ENCODE data around the gene CDH4. TPM values are rescaled to one million over a fixed set of nuclear protein-coding genes. Genes with fewer than 3 reads are reported as not detected.

Gene CDH4
- total RNA-seq, 1 donor from 2014 or later = 3.2 TPM

GRCh38 chr20:61662968-61663331 is 410.9 kb downstream of the CDH4 start:
- H3K27me3 ChIP-seq (ENCODE audit: insufficient read depth, low read length) = no peaks in the 10 kb centered on the region
- DNase-seq (ENCODE audit: low read depth) (no peak), FAIRE-seq (no peak)
- H3K27me3 Mint-ChIP-seq (ENCODE audit: low read depth, unreplicated experiment) = peaks cover 21% of the 10 kb centered on the region
- H3K4me2 ChIP-seq (ENCODE audit: low read length) = no peak overlapping the region
- no peaks in the 10 kb centered on the region for H3K4me1 ChIP-seq (ENCODE audit: insufficient read depth, low read length)
- no peak for TF ChIP-seq EZH2 (IDR thresholded peaks at IDR 0.05; ENCODE audit: insufficient read depth, low read length)
- no peak for TF ChIP-seq CTCF (IDR thresholded peaks at IDR 0.05; ENCODE audit: insufficient read depth, low read depth, low read length)
- no peaks in the 10 kb centered on the region for H4K20me1 ChIP-seq (ENCODE audit: insufficient read depth, low read length)
- no peak overlapping the region for H2AFZ ChIP-seq (ENCODE audit: low read depth, low read length)
- no peaks in the 10 kb centered on the region for H3K36me3 ChIP-seq (ENCODE audit: insufficient read depth, low read length)
- no peak overlapping the region for H3K4me3 ChIP-seq (ENCODE audit: insufficient read depth, low read depth, low read length)
- no peaks in the 10 kb centered on the region for H3K9me3 ChIP-seq (ENCODE audit: insufficient read depth, low read depth, low read length)
- H3K79me2 ChIP-seq (ENCODE audit: insufficient read depth, low read length) = no peaks in the 10 kb centered on the region
- no peak overlapping the region for H3K27ac ChIP-seq (ENCODE audit: low read depth, low read length)
- H3K9me3 Mint-ChIP-seq (ENCODE audit: unreplicated experiment) = no peaks in the 10 kb centered on the region
- peaks cover 3% of the 10 kb centered on the region for H3K4me1 Mint-ChIP-seq (ENCODE audit: low read depth, unreplicated experiment)
- no peak overlapping the region for H3K27ac Mint-ChIP-seq (ENCODE audit: unreplicated experiment)
- no peak overlapping the region for H3K4me3 Mint-ChIP-seq (ENCODE audit: unreplicated experiment)
- H3K9ac ChIP-seq (ENCODE audit: low read length) = no peak overlapping the region
- no peaks in the 10 kb centered on the region for H3K36me3 Mint-ChIP-seq (ENCODE audit: low read depth, unreplicated experiment)

DNA sequence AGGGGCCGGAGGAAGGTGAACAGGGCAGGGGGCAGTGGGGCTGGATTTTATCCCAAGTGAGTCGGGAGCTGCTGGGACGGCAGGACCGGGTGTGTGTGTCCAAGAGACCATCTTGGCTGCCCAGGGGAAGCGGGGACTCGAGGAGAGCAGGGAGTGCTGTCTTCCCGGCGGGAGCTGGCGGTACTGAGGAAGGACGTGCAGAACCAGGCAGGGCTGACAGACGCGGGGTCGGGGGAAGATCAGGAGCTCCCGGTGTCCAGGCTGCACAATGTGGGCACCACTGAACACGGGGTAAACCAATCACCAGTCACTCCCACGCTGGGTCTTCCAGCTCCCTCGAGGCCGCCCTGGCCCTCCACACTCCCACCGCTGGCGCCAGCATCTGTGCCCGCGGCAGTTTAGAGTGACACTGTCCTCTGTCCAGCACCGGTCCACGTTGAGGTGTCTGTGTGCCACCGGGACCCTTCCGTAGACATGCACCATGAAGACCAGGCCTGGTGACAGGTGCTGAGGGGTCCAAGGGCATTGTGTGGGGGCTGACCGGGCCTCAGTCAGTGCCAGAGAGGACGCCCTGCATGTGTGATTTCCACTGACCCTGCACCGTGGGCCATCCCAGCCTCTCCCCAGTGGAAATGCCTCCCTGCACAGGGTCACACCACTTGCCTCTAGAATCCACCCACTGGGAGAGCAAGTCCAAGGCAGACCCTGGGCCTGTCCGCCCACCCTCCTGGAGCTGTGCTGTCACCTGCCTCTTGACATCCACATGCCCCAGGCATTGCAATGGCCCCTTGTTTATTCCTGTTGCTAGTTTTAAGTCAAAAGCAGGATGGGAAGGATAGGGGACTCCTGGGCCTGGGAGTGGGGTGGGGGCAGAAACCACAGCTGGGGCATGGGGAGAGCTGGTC is 411.7 kb downstream of the CDH4 start:
- Mint-ChIP-seq H3K27ac (ENCODE audit: unreplicated experiment) (no peak overlapping the region), H3K36me3 (ENCODE audit: low read depth, unreplicated experiment) (no peaks in the 10 kb centered on the region), H3K27me3 (ENCODE audit: low read depth, unreplicated experiment) (peaks cover 25% of the 10 kb centered on the region), H3K4me1 (ENCODE audit: low read depth, unreplicated experiment) (peaks cover 3% of the 10 kb centered on the region), H3K9me3 (ENCODE audit: unreplicated experiment) (no peaks in the 10 kb centered on the region), H3K4me3 (ENCODE audit: unreplicated experiment) (no peak overlapping the region)
- no peaks in the 10 kb centered on the region for H3K9me3 ChIP-seq (ENCODE audit: insufficient read depth, low read depth, low read length)
- no peaks in the 10 kb centered on the region for H3K79me2 ChIP-seq (ENCODE audit: insufficient read depth, low read length)
- H3K27ac ChIP-seq (ENCODE audit: low read depth, low read length) = no peak overlapping the region
- no peak overlapping the region for H3K9ac ChIP-seq (ENCODE audit: low read length)
- H3K27me3 ChIP-seq (ENCODE audit: insufficient read depth, low read length) = no peaks in the 10 kb centered on the region
- DNase-seq (ENCODE audit: low read depth) = no peak
- H3K4me1 ChIP-seq (ENCODE audit: insufficient read depth, low read length) = no peaks in the 10 kb centered on the region
- TF ChIP-seq EZH2 (IDR thresholded peaks at IDR 0.05; ENCODE audit: insufficient read depth, low read length) (no peak), CTCF (IDR thresholded peaks at IDR 0.05; ENCODE audit: insufficient read depth, low read depth, low read length) (no peak)
- FAIRE-seq = no peak
- H3K4me3 ChIP-seq (ENCODE audit: insufficient read depth, low read depth, low read length) = no peak overlapping the region
- H3K4me2 ChIP-seq (ENCODE audit: low read length) = no peak overlapping the region
- no peaks in the 10 kb centered on the region for H3K36me3 ChIP-seq (ENCODE audit: insufficient read depth, low read length)
- no peaks in the 10 kb centered on the region for H4K20me1 ChIP-seq (ENCODE audit: insufficient read depth, low read length)
- no peak overlapping the region for H2AFZ ChIP-seq (ENCODE audit: low read depth, low read length)

Measured in astrocyte (in vitro differentiated cells and primary cell).